MM.1S (cell line): ENCODE results near the gene XPR1.

Source experiments
- CTCF ChIP-seq: fragments of 300-600 bp; sonication (generic); IDR thresholded peaks from 2 replicates; pipeline ENCODE4 v1.5.1; 2016; ENCODE audit warnings: antibody characterized with exemption, low read length, mixed read lengths
- EZH2 ChIP-seq: fragments of 300-600 bp; sonication (generic); optimal IDR thresholded peaks from 2 replicates; pipeline ENCODE3; 2017; ENCODE audit warnings: low read depth, mild to moderate bottlenecking, antibody characterized with exemption, low read length, mixed read lengths
- EZH2phosphoT487 ChIP-seq: fragments of 300-600 bp; sonication (generic); IDR thresholded peaks from 2 replicates; pipeline ENCODE4 v1.6.1; 2018; ENCODE audit warnings: antibody characterized with exemption, low read length

GRCh38 chr1:180925471-180926051, 293.7 kb downstream of the XPR1 start:
- no peak for TF ChIP-seq CTCF
- TF ChIP-seq EZH2: no peak
- TF ChIP-seq EZH2phosphoT487: no peak
